Kidney glomerular epithelial cell (primary cell): ENCODE data around the gene EXTL2.
A peak's percentile ranks its signal among the peaks of the same experiment; 100 is the strongest.
"Not testable (repeated sequence)": the region's sequence is repeated elsewhere in the genome, so short reads cannot be mapped to it uniquely, and the experiment has no call there.

Experiments
- DNase-seq: peaks from one replicate; lab custom pipeline; 2025; lab: John Stamatoyannopoulos, UW

The EXTL2 gene

GRCh38 chr1:100860397-100860991, 34.1 kb downstream of the EXTL2 start:
- DNase-seq: peak; percentile 7

GRCh38 chr1:100855116-100855515, 39.5 kb downstream of the EXTL2 start:
- DNase-seq: not testable (repeated sequence)

GRCh38 chr1:100852976-100853375, 41.7 kb downstream of the EXTL2 start:
- no peak for DNase-seq

GRCh38 chr1:100851726-100852125, 42.9 kb downstream of the EXTL2 start:
- no peak for DNase-seq

GRCh38 chr1:100847361-100848082, 47.1 kb downstream of the EXTL2 start:
- peak; percentile 58 for DNase-seq

GRCh38 chr1:100843160-100843559, 51.5 kb downstream of the EXTL2 start:
- DNase-seq: not testable (repeated sequence)

- DNase-seq: no peak
These were observed 58.5 kb downstream of the EXTL2 start for GRCh38 chr1:100835866-100836842.

- DNase-seq: no peak
These were observed 59.6 kb downstream of the EXTL2 start for GRCh38 chr1:100834777-100835660.

- no peak for DNase-seq
These were observed 61.8 kb downstream of the EXTL2 start for GRCh38 chr1:100832694-100833428.

- DNase-seq: not testable (repeated sequence)
These were observed 69.0 kb downstream of the EXTL2 start for GRCh38 chr1:100825666-100826065.
